HCT116 (cell line): ENCODE results near the gene IGSF3.

Source experiments
- EZH2 ChIP-seq: fragments of 200-600 bp; sonication (generic); IDR thresholded peaks from 2 replicates; pipeline ENCODE4 v1.6.1; 2017; ENCODE audit warnings: antibody characterized with exemption, mixed run types
- FOSL1 ChIP-seq: IDR thresholded peaks from 2 replicates; pipeline ENCODE4 v1.6.1; 2012; ENCODE audit warnings: low read depth
- POLR2A ChIP-seq: IDR thresholded peaks from 2 replicates; pipeline ENCODE4 v1.7.0; 2011; ENCODE audit warnings: borderline replicate concordance; ENCODE audit not compliant: insufficient read depth, insufficient read length; ENCODE audit errors: extremely low read depth
- RAD21 ChIP-seq: IDR thresholded peaks from 2 replicates; pipeline ENCODE4 v1.6.1; 2012; ENCODE audit warnings: low read depth, mild to moderate bottlenecking
- TCF7L2 ChIP-seq: IDR thresholded peaks from 2 replicates; pipeline ENCODE4 v1.7.0; 2011; ENCODE audit warnings: borderline replicate concordance, inconsistent platforms; ENCODE audit not compliant: insufficient read depth, insufficient read length; ENCODE audit errors: extremely low read depth
- TF ChIP-seq, protein P1 (sequence below), 3 experiments: fragments of 200-600 bp in 1 of 3; sonication (generic) in 1 of 3; IDR thresholded peaks in 2 of 3; conservative IDR thresholded peaks in 1 of 3; 2 replicates each; pipeline ENCODE4 v1.5.1; 2012 to 2017; ENCODE audit warnings: low read depth in 2 of 3, low read length in 2 of 3, antibody characterized with exemption in 1 of 3, borderline replicate concordance in 1 of 3, control low read depth in 1 of 3, mild to moderate bottlenecking in 1 of 3, mixed read lengths in 1 of 3, mixed run types in 1 of 3, moderate library complexity in 1 of 3; ENCODE audit not compliant: insufficient read depth in 1 of 3
- TF ChIP-seq, protein P2 (sequence below): IDR thresholded peaks from 2 replicates; pipeline ENCODE4 v1.6.1; 2012; ENCODE audit warnings: low read depth

DNA sequence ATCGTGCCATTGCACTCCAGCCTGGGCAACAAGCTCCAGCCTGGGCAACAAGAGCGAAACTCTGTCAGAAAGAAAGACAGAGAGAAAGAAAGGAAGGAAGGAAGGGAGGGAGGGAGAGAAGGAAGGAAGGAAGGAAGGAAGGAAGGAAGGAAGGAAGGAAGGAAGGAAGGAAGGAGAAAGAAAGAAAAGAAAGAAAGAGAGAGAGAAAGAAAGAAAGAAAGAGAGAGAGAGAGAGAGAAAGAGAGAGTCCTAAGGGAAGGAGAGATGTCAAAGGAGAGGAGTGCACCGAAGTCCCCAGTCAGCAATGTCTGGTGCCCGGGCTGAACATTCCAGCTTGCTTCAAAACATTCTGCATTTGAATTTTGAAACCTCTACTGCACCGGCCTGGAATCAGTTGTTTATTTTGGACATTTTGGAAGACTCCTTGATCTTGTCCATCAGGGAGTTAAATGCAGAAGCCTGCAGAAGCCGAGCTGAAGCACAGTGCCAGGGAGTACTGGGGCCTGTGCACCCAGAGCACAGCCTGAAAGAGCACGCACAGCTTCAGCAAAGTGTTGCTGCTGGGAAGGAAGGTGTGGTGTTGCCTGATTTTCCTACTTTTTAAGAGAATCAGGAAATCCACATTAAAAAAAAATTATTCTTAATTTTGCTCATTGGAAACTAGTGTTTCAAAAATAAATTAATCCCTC is 3.7 kb upstream of the IGSF3 start:
- TF ChIP-seq, protein P1, sequence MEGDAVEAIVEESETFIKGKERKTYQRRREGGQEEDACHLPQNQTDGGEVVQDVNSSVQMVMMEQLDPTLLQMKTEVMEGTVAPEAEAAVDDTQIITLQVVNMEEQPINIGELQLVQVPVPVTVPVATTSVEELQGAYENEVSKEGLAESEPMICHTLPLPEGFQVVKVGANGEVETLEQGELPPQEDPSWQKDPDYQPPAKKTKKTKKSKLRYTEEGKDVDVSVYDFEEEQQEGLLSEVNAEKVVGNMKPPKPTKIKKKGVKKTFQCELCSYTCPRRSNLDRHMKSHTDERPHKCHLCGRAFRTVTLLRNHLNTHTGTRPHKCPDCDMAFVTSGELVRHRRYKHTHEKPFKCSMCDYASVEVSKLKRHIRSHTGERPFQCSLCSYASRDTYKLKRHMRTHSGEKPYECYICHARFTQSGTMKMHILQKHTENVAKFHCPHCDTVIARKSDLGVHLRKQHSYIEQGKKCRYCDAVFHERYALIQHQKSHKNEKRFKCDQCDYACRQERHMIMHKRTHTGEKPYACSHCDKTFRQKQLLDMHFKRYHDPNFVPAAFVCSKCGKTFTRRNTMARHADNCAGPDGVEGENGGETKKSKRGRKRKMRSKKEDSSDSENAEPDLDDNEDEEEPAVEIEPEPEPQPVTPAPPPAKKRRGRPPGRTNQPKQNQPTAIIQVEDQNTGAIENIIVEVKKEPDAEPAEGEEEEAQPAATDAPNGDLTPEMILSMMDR (IDR thresholded peaks at IDR 0.05 in 2 of 3, conservative IDR thresholded peaks at IDR 0.05 in 1 of 3; ENCODE audit: borderline replicate concordance in 1 of 3, insufficient read depth in 1 of 3, low read depth in 2 of 3, low read length in 2 of 3), result no peak
- TF ChIP-seq TCF7L2, result no peak
- TF ChIP-seq RAD21, result no peak
- TF ChIP-seq, protein P2, sequence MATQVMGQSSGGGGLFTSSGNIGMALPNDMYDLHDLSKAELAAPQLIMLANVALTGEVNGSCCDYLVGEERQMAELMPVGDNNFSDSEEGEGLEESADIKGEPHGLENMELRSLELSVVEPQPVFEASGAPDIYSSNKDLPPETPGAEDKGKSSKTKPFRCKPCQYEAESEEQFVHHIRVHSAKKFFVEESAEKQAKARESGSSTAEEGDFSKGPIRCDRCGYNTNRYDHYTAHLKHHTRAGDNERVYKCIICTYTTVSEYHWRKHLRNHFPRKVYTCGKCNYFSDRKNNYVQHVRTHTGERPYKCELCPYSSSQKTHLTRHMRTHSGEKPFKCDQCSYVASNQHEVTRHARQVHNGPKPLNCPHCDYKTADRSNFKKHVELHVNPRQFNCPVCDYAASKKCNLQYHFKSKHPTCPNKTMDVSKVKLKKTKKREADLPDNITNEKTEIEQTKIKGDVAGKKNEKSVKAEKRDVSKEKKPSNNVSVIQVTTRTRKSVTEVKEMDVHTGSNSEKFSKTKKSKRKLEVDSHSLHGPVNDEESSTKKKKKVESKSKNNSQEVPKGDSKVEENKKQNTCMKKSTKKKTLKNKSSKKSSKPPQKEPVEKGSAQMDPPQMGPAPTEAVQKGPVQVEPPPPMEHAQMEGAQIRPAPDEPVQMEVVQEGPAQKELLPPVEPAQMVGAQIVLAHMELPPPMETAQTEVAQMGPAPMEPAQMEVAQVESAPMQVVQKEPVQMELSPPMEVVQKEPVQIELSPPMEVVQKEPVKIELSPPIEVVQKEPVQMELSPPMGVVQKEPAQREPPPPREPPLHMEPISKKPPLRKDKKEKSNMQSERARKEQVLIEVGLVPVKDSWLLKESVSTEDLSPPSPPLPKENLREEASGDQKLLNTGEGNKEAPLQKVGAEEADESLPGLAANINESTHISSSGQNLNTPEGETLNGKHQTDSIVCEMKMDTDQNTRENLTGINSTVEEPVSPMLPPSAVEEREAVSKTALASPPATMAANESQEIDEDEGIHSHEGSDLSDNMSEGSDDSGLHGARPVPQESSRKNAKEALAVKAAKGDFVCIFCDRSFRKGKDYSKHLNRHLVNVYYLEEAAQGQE, result no peak
- TF ChIP-seq FOSL1, result no peak
- TF ChIP-seq POLR2A, result no peak
- no peak for TF ChIP-seq EZH2
